RWPE1 (cell line): ENCODE results near the gene FHIP1A.

Experiments used
- CTCF ChIA-PET: fragments of 350-600 bp; sonication (Branson Sonifier 250); formaldehyde crosslinking; extraction: SDS; loops from one replicate; lab custom pipeline; 2021; lab: Yijun Ruan, JAX
- POLR2A ChIA-PET: fragments of 400-600 bp; formaldehyde crosslinking; extraction: SDS; loops from one replicate; lab custom pipeline; 2020; ENCODE audit warnings: antibody characterized with exemption; ENCODE audit not compliant: low non-redundant PET; lab: Yijun Ruan, JAX
- DNase-seq: peaks from one replicate; pipeline ENCODE4 v3.0.0; 2012; ENCODE audit warnings: low spot score
- H3K27ac ChIP-seq: fragments of 450-650 bp; 2 replicates; pipeline ENCODE4 v1.5.1; 2017
- CTCF ChIP-seq: fragments of 450-650 bp; conservative IDR thresholded peaks from 2 replicates; pipeline ENCODE4 v1.5.1; 2017; ENCODE audit warnings: low read depth, mild to moderate bottlenecking

FHIP1A gene

DNA sequence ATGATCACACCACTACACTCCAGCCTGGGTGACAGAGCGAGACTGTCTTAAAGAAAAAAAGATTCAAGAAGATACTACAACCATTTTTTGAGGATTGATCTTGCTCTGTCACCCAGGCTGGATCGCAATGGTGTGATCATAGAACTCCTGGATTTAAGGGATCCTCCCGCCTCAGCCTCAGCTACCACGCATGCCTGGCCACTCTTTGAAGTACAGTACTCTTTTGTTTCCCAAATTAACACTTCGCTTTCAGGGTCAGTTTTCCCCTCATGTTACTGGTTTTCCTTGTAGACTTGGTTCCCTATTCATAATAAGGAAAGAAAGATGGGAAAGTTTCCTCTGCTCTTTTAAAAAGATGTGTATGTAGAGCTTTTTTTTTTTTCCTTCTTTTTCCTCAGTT lies 34.3 kb downstream of the FHIP1A start:
- no peak for DNase-seq
- CTCF ChIA-PET, result no interaction called here
- POLR2A ChIA-PET, result no interaction called here
- no peak overlapping the region for H3K27ac ChIP-seq
- no peak for TF ChIP-seq CTCF

- H3K27ac ChIP-seq, result no peak overlapping the region
- ChIA-PET POLR2A (no interaction called here), CTCF (interaction anchor here (0.5 to 0.7 kb wide), 2 partner anchors 11 to 74 kb away, joined by 3 read pairs; no protein-coding TSS in a partner anchor)
- no peak for DNase-seq
- TF ChIP-seq CTCF, result no peak
Measured at GRCh38 chr4:151443752-151444151, 34.8 kb downstream of the FHIP1A start.

GRCh38 chr4:151446208-151446607 lies 37.2 kb downstream of the FHIP1A start:
- TF ChIP-seq CTCF, result no peak
- H3K27ac ChIP-seq, result no peak overlapping the region
- ChIA-PET POLR2A (no interaction called here), CTCF (no interaction called here)
- no peak for DNase-seq

GRCh38 chr4:151454513-151454912 lies 45.5 kb downstream of the FHIP1A start:
- TF ChIP-seq CTCF, result no peak
- ChIA-PET CTCF (interaction anchor here (0.6 to 0.7 kb wide), 2 partner anchors 10 to 1980 kb away, joined by 3 to 4 read pairs; no protein-coding TSS in a partner anchor), POLR2A (no interaction called here)
- no peak overlapping the region for H3K27ac ChIP-seq
- no peak for DNase-seq

DNA sequence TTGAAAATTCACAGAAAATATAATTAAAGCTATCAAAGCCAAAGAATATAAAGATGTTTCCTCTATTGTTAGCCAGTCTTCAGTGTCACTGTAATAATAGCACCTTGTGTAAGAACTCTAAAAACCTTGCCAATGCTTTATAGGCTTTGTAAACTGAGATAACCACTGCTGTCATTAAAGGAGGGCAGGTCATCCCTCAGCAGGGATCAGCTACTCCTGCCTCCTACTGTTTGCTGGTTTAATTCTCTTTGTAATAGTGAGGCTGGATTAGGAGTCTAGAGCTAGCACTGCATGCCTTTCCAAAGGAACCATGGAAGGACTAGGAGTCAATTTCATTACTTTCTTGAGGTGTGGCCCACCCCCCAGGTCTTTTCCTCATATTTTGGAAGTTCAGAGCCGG lies 46.2 kb downstream of the FHIP1A start:
- POLR2A ChIA-PET, result no interaction called here
- no peak for TF ChIP-seq CTCF
- CTCF ChIA-PET, result interaction anchor here (0.6 to 1.1 kb wide), 2 partner anchors 12 to 1980 kb away, joined by 3 to 4 read pairs; no protein-coding TSS in a partner anchor
- DNase-seq, result no peak
- no peak overlapping the region for H3K27ac ChIP-seq

DNA sequence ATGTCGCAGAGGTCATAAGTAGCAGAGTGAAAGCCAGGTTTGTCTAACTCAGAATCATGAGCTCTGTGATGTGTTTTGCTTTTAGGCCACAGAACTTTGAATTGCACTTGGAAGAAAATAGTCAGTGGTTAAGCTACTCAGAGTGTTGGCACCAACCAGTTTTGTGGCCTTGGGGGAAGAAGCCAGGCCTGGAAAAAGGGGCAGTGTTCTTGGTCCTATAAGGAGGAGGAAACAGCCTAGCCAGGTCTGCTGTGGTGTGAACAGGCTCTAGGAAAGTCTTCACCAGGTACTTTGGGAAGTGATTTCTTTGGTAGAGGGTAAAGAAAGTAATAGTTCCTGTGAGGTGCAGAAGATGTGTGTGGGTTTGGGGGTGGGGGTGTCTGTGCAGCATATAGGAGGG lies 49.2 kb downstream of the FHIP1A start:
- no peak for TF ChIP-seq CTCF
- ChIA-PET CTCF (interaction anchor here (0.6 kb wide), 2 partner anchors 14 to 117 kb away, joined by 4 to 8 read pairs; no protein-coding TSS in a partner anchor), POLR2A (no interaction called here)
- no peak for DNase-seq
- H3K27ac ChIP-seq, result no peak overlapping the region
